GM18508 (cell line): ENCODE results near the gene GALNT12.

Experiments
- ATAC-seq: cut with Tn5 transposase; IDR thresholded peaks from one replicate; pipeline ENCODE4 v1.9.1; 2021; ENCODE audit warnings: moderate number of reproducible peaks; ENCODE audit not compliant: insufficient read depth, unreplicated experiment

GALNT12 gene

GRCh38 chr9:98801561-98801960 is 5.9 kb upstream of the GALNT12 start:
- no peak for ATAC-seq

- no peak for ATAC-seq
Measured at GRCh38 chr9:98801969-98802371, 5.5 kb upstream of the GALNT12 start.

- ATAC-seq = no peak
Measured at GRCh38 chr9:98804083-98804482, 3.4 kb upstream of the GALNT12 start.

GRCh38 chr9:98805506-98806272 is 1.8 kb upstream of the GALNT12 start:
- ATAC-seq = no peak

- no peak for ATAC-seq
Measured at GRCh38 chr9:98806394-98807035, 955 bp upstream of the GALNT12 start.

- ATAC-seq = no peak
Measured at GRCh38 chr9:98807814-98808195, 335 bp downstream of the GALNT12 start.

- no peak for ATAC-seq
Measured at GRCh38 chr9:98808411-98808815, 943 bp downstream of the GALNT12 start.

GRCh38 chr9:98808875-98809274 is 1.4 kb downstream of the GALNT12 start:
- no peak for ATAC-seq

GRCh38 chr9:98809311-98810101 is 2.0 kb downstream of the GALNT12 start:
- ATAC-seq = no peak

- ATAC-seq = no peak
Measured at GRCh38 chr9:98810102-98810842, 2.8 kb downstream of the GALNT12 start.

- ATAC-seq = no peak
Measured at GRCh38 chr9:98811051-98811650, 3.7 kb downstream of the GALNT12 start.

GRCh38 chr9:98815391-98815951 is 8.0 kb downstream of the GALNT12 start:
- ATAC-seq = no peak

- ATAC-seq = no peak
Measured at GRCh38 chr9:98818764-98819163, 11.3 kb downstream of the GALNT12 start.

GRCh38 chr9:98819231-98819630 is 11.8 kb downstream of the GALNT12 start:
- ATAC-seq = no peak

GRCh38 chr9:98821831-98822230 is 14.4 kb downstream of the GALNT12 start:
- no peak for ATAC-seq

- ATAC-seq = no peak
Measured at GRCh38 chr9:98822661-98823060, 15.2 kb downstream of the GALNT12 start.

- ATAC-seq = no peak
Measured at GRCh38 chr9:98823666-98824334, 16.3 kb downstream of the GALNT12 start.

- ATAC-seq = no peak
Measured at GRCh38 chr9:98825414-98825813, 17.9 kb downstream of the GALNT12 start.

GRCh38 chr9:98826716-98827115 is 19.2 kb downstream of the GALNT12 start:
- ATAC-seq = no peak
